Measurements from ENCODE around the gene DUSP9.
"Not testable (repeated sequence)": the region's sequence is repeated elsewhere in the genome, so short reads cannot be mapped to it uniquely, and the experiment has no call there.

Gene DUSP9

GRCh38 chrX:153673428-153674218 is 26.6 kb downstream of the DUSP9 start, which contains the start of gene PNCK:
PNCK (minus strand) TSS chrX:153673813; CDS start chrX:153673076, 737 bp downstream.
- no peak for DNase-seq

DNA sequence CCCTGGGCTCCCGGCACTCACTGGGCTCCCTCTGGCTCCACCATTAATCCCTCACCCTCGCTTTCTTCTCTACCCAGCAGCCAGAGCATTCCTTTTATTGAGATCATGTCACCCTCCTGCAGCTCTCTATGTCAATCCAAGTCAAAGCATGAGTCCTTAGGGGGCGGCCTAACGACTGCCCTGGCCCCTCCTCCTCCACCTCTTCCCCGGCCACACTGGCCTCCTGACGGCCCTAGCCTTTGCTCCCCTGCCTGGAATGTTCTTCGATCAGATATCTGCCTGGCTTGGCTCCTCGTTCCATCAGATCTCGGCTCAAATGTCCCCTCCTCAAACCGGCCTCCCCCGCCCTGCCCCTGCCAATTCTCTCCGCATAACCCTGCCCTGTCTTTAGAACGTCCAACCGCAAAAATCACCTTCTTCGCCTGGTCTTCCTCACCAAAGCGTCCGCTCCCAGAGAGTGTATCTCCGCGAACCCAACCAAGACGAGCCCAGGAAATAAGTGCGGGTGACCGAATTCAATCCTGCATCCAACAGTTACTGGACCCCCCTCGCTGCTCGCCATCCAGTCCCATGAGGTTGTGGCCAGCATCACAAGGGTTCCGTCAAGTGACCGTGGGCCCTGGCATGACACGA is 27.3 kb downstream of the DUSP9 start:
- DNase-seq, result no peak

DNA sequence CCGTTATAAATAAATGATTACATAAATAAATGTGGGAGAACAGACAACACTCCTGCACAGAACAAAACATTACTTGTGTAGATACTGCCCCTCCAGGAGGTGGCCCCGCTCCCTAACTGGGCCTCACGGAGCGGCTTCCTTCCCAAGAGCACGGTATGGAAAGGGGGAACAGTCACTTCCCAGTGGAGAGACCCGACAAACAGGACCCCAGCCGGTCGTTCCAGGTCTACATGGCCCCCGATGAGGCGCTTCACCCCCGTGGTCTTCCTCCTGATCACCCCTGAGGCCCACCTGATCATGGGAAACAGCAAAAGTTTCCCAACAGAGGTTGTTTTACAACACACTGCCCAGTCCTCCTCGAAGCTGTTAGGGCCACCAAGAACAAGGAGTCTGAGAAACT is 34.2 kb downstream of the DUSP9 start:
- DNase-seq, result no peak

DNA sequence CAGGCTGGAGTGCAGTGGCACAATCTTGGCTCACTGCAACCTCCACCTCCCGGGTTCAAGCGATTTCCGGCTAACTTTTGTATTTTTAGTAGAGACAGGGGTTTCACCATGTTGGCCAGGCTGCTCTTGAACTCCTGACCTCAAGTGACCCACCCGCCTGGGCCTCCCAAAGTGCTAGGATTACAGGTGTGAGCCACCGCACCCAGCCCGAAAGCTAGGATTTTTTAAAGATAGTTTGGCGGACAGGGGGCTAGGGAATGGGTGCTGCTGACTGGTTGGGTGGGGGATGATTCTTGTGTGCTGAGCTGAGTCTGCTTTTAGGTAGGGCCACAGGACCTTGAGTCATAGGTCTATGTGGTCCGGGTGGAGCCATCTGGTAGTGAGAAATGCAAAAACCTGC is 36.5 kb downstream of the DUSP9 start:
- DNase-seq, result not testable (repeated sequence)

DNA sequence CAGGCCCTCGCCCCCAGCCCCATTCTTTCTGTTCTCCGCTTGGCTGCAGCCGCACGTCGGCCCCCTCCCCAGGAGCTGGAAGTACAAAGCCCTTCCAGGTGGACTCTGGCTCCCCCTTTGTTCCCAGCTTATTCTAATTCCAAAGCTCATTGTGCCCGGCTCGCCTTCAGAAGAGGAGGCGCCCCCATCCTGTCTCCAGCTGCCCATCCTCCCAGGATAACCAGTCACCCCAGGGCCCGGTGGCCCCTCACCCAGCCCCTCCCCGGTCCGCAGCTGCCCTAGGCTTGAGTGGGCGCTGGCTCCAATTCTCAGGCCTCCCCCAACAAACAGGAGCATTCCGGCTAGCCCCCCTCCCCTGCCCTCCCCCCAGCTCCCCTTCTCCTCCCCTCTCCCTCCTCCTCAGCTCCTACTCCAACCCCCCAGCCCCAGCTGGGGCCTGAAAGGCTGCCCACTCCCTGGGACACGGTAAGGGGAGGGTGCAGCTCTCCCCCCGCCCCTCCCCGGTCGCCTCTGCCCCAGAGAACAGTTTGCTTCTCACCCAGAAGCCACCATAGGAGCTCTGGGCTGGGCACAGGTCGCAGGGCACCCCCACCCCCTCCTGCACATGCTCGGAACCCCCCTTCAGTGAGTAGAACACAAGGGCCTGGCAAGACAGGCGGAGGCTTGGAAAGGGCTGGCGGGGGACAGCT is 37.6 kb downstream of the DUSP9 start:
- DNase-seq, result no peak

DNA sequence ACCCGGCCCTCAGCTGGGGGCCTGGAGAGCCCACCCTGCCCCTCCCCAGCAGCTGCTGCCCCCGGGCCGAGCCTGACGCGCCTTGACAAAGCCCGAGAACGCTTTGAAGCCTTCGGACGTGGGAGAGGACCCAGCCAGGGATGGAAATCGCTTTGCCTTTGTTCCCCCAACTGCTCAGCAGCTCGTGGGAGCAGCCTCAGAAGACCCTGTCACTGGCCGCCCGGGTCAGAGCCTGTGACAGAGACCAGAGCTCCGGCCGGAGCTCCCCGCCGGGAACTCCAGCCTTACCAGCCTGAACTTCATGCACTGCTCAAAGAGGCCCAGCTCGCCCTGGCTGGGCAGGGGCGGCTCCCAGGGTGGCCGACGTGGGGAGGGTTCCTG is 38.1 kb downstream of the DUSP9 start:
- DNase-seq, result no peak

GRCh38 chrX:153685751-153686696 is 39.0 kb downstream of the DUSP9 start:
- no peak for DNase-seq

DNA sequence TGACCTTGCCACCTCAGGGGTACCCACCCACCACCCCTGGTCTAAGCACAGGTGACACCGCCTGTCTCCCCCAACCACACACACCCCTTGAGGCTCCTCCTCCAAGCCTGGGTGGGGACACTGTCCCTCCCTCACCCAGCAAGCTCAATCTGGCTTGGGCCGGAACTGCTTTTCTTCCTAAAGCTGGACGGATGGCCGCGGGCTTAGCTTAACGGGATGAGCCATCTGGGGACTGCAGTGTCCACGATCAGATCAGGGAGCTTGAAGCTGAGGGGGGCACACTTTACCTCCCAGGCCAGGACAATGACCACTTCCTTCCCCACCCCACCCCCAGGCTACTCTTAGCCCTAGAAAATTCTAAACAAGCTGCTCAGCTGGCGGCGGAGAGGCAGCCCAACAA is 39.7 kb downstream of the DUSP9 start:
- no peak for DNase-seq

DNA sequence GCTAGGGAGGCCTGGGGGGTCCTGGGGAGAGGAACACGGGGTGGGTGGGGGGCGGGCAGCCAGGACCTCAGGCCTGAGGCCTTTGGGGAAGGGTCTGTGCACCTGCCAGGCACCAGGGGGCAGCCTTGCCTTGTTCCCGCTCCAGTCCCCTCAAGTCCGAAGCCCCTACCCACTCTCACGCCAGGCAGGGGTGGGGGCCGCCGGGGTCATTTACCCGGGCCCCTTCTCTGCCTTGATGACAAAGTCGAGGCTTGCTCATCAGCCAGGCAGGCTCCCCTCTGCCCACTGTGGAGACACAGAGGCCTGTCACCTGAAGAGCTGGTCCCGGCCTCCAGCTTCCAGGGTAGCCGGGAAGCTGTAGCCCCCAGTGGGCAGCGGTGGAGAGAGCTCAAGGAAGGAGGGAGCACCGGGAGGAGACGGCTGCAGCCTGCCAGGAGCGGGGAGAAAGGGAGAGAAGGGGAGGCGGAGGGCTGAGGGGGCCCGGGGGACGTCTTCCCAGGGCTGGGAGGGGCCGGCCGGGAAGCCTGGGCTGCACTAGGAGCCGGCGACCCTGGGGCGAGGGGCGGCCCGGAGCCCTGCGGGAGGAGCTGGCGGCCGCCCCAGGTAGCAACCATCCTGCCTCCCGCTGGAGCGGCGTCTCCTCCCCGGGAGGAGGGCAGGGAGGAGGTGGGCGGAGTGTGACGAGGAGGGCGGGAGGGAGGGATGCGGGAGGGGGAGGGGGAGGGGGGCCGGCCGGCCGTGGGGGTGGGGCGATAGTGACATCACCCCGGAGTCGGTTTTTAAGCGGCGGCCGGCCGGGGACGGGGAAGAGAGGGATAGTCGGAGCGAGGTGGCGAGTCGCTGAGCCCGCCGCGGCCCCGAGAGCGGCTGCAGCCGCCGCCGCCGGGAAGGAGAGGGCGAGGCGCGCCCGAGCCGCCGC is 40.4 kb downstream of the DUSP9 start, which contains the start of gene SLC6A8:
SLC6A8 (plus strand) TSS at position 806 of the 919 bp plus-strand sequence. CDS start 649 bp downstream, outside the sequence.
- peak; percentile 58 for DNase-seq

- DNase-seq, result no peak
These were observed 41.1 kb downstream of the DUSP9 start for GRCh38 chrX:153688071-153688470.

- no peak for DNase-seq
These were observed 41.5 kb downstream of the DUSP9 start for GRCh38 chrX:153688506-153688905.

DNA sequence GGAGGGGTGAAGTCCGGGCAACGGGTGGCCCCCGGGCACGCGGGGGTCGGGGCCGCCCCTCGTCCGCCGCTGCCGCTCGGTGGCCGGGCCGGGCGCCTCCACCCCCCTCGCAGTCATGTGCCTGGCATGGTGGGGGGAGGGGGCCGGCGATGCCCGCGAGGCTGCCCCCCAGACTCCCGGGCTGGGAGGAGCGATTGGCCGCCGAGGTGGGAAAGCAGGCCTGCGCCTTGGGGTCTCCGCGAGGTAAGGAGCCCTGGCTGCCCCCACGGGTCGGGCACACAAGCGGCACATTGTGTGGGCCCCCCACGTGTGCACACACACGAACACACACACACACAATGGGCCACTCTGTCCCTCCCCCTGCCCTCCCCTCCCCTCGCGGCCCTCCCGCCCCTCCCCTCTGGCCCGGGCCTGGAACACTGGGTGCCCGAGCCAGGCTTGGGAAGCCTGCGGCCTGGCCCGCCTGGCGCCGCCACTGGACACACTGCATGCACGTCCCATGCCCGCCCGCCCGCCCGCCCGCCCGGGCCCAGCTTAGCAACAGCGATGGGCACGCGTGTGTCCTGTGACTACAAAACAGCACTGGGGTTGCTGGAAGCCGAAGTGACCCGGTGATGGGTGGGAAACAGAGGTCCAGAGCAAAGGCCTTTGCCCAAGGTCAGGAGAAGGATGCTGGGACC is 42.0 kb downstream of the DUSP9 start:
- DNase-seq, result no peak

DNA sequence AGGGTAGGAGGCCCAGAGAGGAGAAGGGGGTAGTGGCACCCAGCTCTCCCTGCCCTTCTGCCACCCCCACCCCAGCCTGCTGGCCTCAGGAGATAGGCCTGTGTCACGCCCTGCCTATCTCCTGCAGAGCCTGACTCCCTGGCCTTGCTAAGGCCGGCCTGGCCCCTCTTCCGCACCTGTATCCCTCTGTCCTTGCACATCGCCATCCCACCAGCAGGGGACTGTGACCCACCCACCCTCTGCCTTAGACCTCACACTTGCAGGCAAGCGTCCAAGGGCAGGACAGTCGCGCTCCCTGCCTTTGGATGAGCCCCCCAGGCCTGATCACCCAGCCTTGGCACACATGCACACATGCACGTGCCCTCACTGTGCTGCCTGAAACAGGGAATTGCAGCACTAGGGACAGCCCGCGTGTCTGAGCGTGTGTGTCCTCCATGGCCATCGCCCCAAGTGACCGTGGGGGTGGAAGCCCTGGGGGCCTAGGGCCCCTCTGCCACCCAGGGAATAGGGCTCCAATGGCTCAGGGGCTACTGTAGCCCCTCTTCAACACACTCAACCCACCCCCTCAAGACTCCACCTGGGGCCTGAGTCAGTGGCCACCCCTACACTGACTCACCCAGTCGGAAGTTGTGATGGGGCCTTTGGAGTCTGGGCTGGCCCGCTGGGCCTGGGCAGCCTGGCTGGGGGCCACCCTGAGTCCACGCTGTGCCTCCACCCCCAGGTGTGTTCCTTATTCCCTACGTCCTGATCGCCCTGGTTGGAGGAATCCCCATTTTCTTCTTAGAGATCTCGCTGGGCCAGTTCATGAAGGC is 42.9 kb downstream of the DUSP9 start:
- DNase-seq, result peak; percentile 79

DNA sequence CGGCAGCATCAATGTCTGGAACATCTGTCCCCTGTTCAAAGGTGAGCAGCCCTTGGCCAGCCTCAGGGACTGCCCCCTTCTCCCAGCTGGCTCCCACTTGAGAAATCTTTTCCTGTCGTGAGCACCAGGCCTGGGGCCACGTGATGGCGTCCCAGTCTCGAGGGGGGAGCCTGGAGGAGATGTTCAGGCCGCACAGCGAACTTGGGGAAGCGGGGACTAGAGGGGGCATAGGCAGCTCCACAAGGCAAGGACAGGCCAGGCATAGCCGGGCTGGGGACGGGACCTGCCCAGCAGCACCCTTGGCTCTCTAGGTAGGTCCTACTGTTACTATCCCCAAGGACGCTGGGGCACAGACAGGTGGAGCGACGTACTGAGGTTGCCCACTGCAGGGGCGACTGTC is 43.5 kb downstream of the DUSP9 start:
- no peak for DNase-seq

GRCh38 chrX:153691032-153691827 is 44.2 kb downstream of the DUSP9 start:
- DNase-seq, result not testable (repeated sequence)

- DNase-seq, result no peak
These were observed 45.0 kb downstream of the DUSP9 start for GRCh38 chrX:153692003-153692402.

- no peak for DNase-seq
These were observed 45.7 kb downstream of the DUSP9 start for GRCh38 chrX:153692611-153693156.

GRCh38 chrX:153693216-153694086 is 46.4 kb downstream of the DUSP9 start:
- DNase-seq, result no peak
